Measurements from ENCODE around the gene KRTAP6-1. TPM values are rescaled to one million over a fixed set of nuclear protein-coding genes. Genes with fewer than 3 reads are reported as not detected.

Gene KRTAP6-1
- total RNA-seq, 1 experiment from 2014 or later = not detected

DNA sequence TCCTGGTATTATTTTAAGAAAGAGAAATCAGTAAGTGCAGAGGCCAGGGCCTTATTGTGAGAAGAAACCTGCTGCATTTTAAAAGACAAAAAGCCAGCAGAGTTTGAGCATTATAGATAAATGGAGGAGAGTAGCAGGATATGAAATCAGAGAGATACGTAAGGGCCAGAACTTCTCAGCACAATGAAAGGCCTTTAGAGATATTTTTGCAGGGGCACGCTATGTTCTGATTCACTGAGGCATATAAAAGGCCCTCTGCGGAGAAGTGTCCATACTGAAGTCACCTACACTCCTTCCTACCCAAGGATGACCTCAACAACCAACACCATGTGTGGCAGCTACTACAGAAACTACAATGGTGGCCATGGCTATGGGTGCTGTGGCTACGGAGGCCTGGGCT is 21.6 kb downstream of the KRTAP6-1 start, which contains the start of gene KRTAP6-3:
Gene KRTAP6-3, plus strand, starts transcription at position 301 of the 400 bp plus-strand sequence. Its CDS starts 6 bp downstream, at position 307.
- TF ChIP-seq CTCF (conservative IDR thresholded peaks at IDR 0.05; ENCODE audit: low read depth, low read length) = no peak
- no peak for TF ChIP-seq EZH2 (IDR thresholded peaks at IDR 0.05; ENCODE audit: borderline replicate concordance, low read depth, low read length, poor library complexity, severe bottlenecking)
- no peak for DNase-seq (ENCODE audit: low spot score)
- Histone ChIP-seq H3K27ac (ENCODE audit: low read depth, low read length, poor library complexity, severe bottlenecking) (no peak within 1 kb of the TSS), H3K9me3 (ENCODE audit: low read depth, low read length, poor library complexity, severe bottlenecking) (no peaks in the 10 kb centered on the region), H3K36me3 (ENCODE audit: insufficient read depth, low read length, poor library complexity, severe bottlenecking) (no peaks in the 10 kb centered on the region), H3K4me1 (ENCODE audit: insufficient read depth, low read length, poor library complexity, severe bottlenecking) (no peaks in the 10 kb centered on the region), H3K4me3 (ENCODE audit: low read depth, low read length, poor library complexity, severe bottlenecking) (no peak within 1 kb of the TSS), H3K27me3 (replicated peaks; ENCODE audit: insufficient read depth, low read depth, low read length, poor library complexity) (no peaks in the 10 kb centered on the region)
- no TSS peak for BruUV-seq (replicated peaks)
- intact Hi-C loops (cut with micrococcal nuclease; ENCODE audit: unreplicated experiment) = no loop called here
- ChIA-PET CTCF (no interaction called here), POLR2A (ENCODE audit: low non-redundant PET) (no interaction called here)

GRCh38 chr21:30590297-30590696 is 23.4 kb downstream of the KRTAP6-1 start, which contains the start of gene KRTAP22-2:
Gene KRTAP22-2, minus strand, starts transcription at chr21:30590397.
- ChIA-PET POLR2A (ENCODE audit: low non-redundant PET) (no interaction called here), CTCF (no interaction called here)
- intact Hi-C loops (cut with micrococcal nuclease; ENCODE audit: unreplicated experiment) = no loop called here

DNA sequence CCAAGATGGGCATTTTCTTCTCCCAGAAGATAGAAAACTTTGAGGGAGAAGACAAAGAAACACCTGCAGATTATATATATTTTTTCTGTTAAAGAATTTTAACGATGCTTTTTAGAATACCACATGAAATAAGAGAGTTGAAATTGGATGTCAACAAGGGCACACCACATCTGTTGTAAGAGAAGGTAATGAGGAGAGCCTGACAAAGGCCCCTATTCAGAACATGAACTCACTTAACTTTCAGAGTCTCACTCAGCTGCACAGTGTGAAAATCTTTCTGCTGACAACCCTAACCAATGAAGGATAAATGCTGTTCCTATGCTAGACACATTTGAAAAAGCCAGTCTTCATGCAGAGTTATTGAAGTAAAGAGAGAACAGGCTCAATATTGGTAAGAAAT is 30.9 kb downstream of the KRTAP6-1 start:
- DNase-seq (ENCODE audit: low spot score) = no peak
- peaks cover 3% of the 10 kb centered on the region for H3K27me3 ChIP-seq (replicated peaks; ENCODE audit: insufficient read depth, low read depth, low read length, poor library complexity)
- H3K9me3 ChIP-seq (ENCODE audit: low read depth, low read length, poor library complexity, severe bottlenecking) = peaks cover 4% of the 10 kb centered on the region
- no peaks in the 10 kb centered on the region for H3K36me3 ChIP-seq (ENCODE audit: insufficient read depth, low read length, poor library complexity, severe bottlenecking)
- no peak overlapping the region for H3K27ac ChIP-seq (ENCODE audit: low read depth, low read length, poor library complexity, severe bottlenecking)
- H3K4me3 ChIP-seq (ENCODE audit: low read depth, low read length, poor library complexity, severe bottlenecking) = no peak overlapping the region
- TF ChIP-seq CTCF (conservative IDR thresholded peaks at IDR 0.05; ENCODE audit: low read depth, low read length) (no peak), EZH2 (IDR thresholded peaks at IDR 0.05; ENCODE audit: borderline replicate concordance, low read depth, low read length, poor library complexity, severe bottlenecking) (no peak)
- ChIA-PET POLR2A (ENCODE audit: low non-redundant PET) (no interaction called here), CTCF (interaction anchor here (0.6 kb wide), 1 partner anchor 13 kb away, joined by 3 read pairs; no protein-coding TSS in a partner anchor)
- H3K4me1 ChIP-seq (ENCODE audit: insufficient read depth, low read length, poor library complexity, severe bottlenecking) = no peaks in the 10 kb centered on the region
- intact Hi-C loops (cut with micrococcal nuclease; ENCODE audit: unreplicated experiment) = no loop called here
- no TSS peak for BruUV-seq (replicated peaks)

More at GRCh38 chr21:30590297-30590696, 23.4 kb downstream of the KRTAP6-1 start, which contains the start of gene KRTAP22-2:
- Histone ChIP-seq H3K36me3 (ENCODE audit: insufficient read depth, low read length, poor library complexity, severe bottlenecking) (no peaks in the 10 kb centered on the region), H3K27ac (ENCODE audit: low read depth, low read length, poor library complexity, severe bottlenecking) (no peak within 1 kb of the TSS), H3K4me1 (ENCODE audit: insufficient read depth, low read length, poor library complexity, severe bottlenecking) (no peaks in the 10 kb centered on the region), H3K9me3 (ENCODE audit: low read depth, low read length, poor library complexity, severe bottlenecking) (no peaks in the 10 kb centered on the region), H3K4me3 (ENCODE audit: low read depth, low read length, poor library complexity, severe bottlenecking) (no peak within 1 kb of the TSS), H3K27me3 (replicated peaks; ENCODE audit: insufficient read depth, low read depth, low read length, poor library complexity) (no peaks in the 10 kb centered on the region)
- no TSS peak for BruUV-seq (replicated peaks)
- TF ChIP-seq EZH2 (IDR thresholded peaks at IDR 0.05; ENCODE audit: borderline replicate concordance, low read depth, low read length, poor library complexity, severe bottlenecking) = no peak
- DNase-seq (ENCODE audit: low spot score) = no peak

GRCh38 chr21:30580132-30580531 is 33.6 kb downstream of the KRTAP6-1 start:
- H3K27me3 ChIP-seq (replicated peaks; ENCODE audit: insufficient read depth, low read depth, low read length, poor library complexity) = peaks cover 3% of the 10 kb centered on the region
- TF ChIP-seq CTCF (conservative IDR thresholded peaks at IDR 0.05; ENCODE audit: low read depth, low read length) = no peak
- TF ChIP-seq EZH2 (IDR thresholded peaks at IDR 0.05; ENCODE audit: borderline replicate concordance, low read depth, low read length, poor library complexity, severe bottlenecking) = no peak
- H3K27ac ChIP-seq (ENCODE audit: low read depth, low read length, poor library complexity, severe bottlenecking) = no peak overlapping the region
- ChIA-PET POLR2A (ENCODE audit: low non-redundant PET) (no interaction called here), CTCF (no interaction called here)
- H3K36me3 ChIP-seq (ENCODE audit: insufficient read depth, low read length, poor library complexity, severe bottlenecking) = no peaks in the 10 kb centered on the region
- peaks cover 4% of the 10 kb centered on the region for H3K9me3 ChIP-seq (ENCODE audit: low read depth, low read length, poor library complexity, severe bottlenecking)
- intact Hi-C loops (cut with micrococcal nuclease; ENCODE audit: unreplicated experiment) = no loop called here
- no peaks in the 10 kb centered on the region for H3K4me1 ChIP-seq (ENCODE audit: insufficient read depth, low read length, poor library complexity, severe bottlenecking)
- no peak overlapping the region for H3K4me3 ChIP-seq (ENCODE audit: low read depth, low read length, poor library complexity, severe bottlenecking)
- no TSS peak for BruUV-seq (replicated peaks)
- no peak for DNase-seq (ENCODE audit: low spot score)
